Ovary (tissue), 9 donors: ENCODE measurements around the gene CEP131. TPM values are rescaled to one million over a fixed set of nuclear protein-coding genes. Genes with fewer than 3 reads are reported as not detected.

ENCODE experiments used
- DNase-seq, 5 donors: peaks; one replicate each; pipeline ENCODE4 v3.0.0-alpha.2; 2019 to 2020
- H3K27ac ChIP-seq, 2 donors: fragments of 200-600 bp; one replicate each; pipeline versions ENCODE4 v1.5.1 to v1.8.0; 2019 to 2022
- H3K27me3 ChIP-seq: fragments of 200-600 bp; one replicate; pipeline ENCODE4 v1.8.0; 2022
- H3K36me3 ChIP-seq: fragments of 200-600 bp; sonication (generic); one replicate; pipeline ENCODE4 v1.5.1; 2019
- H3K4me1 ChIP-seq: one replicate; pipeline ENCODE4 v1.8.1; 2013; ENCODE audit warnings: mild to moderate bottlenecking, moderate library complexity; ENCODE audit not compliant: insufficient read depth
- H3K4me3 ChIP-seq: fragments of 200-600 bp; sonication (generic); one replicate; pipeline ENCODE4 v1.5.1; 2017
- H3K9me3 ChIP-seq, 2 donors: fragments of 200-600 bp in 1 of 2; sonication (generic) in 1 of 2; one replicate each; pipeline versions ENCODE4 v1.5.1 to v1.8.1; 2013 to 2019; ENCODE audit warnings: mild to moderate bottlenecking in 1 of 2, moderate library complexity in 1 of 2
- EP300 ChIP-seq: sonication (generic); formaldehyde crosslinking; IDR thresholded peaks from one replicate; pipeline ENCODE4 v1.6.1; 2017; ENCODE audit warnings: antibody characterized with exemption
- POLR2A ChIP-seq: fragments of 450-650 bp; IDR thresholded peaks from one replicate; pipeline ENCODE4 v1.6.1; 2017; ENCODE audit warnings: antibody characterized with exemption, mild to moderate bottlenecking, moderate library complexity
- WGBS, 3 donors: extraction: QIAGEN DNeasy Blood & Tissue Kit in 1 of 3; methylation state at CpG; one replicate each; pipeline versions ENCODE4 v1.1.5 to v1.1.7; 2013 to 2017; 5-methylcytosine and 5-hydroxymethylcytosine counted together
- intact Hi-C, 4 donors: fragments of 100-400 bp; cut with DNase I; formaldehyde crosslinking; loops; one replicate each; pipeline versions ENCODE4 v1.11.0 to v1.15.1; 2022 to 2023
- polyA plus RNA-seq, 2 donors: library from polyadenylated mRNA; stranded (reverse); fragments of 200-250 nt in 1 of 2; fragments of 350-450 nt in 1 of 2; fragmentation: Illumina TruSeq in 1 of 2; extraction: RNeasy Lipid Tissue Mini Kit (QIAGEN cat#74804) in 1 of 2; gene quantifications; one replicate each; pipeline ENCODE4 v1.2.3, GENCODE V29; 2013 to 2014
- total RNA-seq, 7 donors: library from RNA; depleted of rRNA in 2 of 7; stranded (reverse); fragments of >200 nt in 2 of 7; fragmentation: NEBNext Ultra II Directional in 3 of 7; extraction: Animal tissue kit (Norgen Biotek cat#: 25700) in 3 of 7; gene quantifications; one replicate each; pipeline versions ENCODE4 v1.1.0 to v1.2.4, GENCODE V29; 2016 to 2023
- TF ChIP-seq, protein P1 (sequence below), 3 donors: fragments of 450-650 bp in 2 of 3; fragments of 200-600 bp in 1 of 3; IDR thresholded peaks; one replicate each; pipeline versions ENCODE4 v1.5.1 to v1.8.0; 2016 to 2022; ENCODE audit warnings: antibody characterized with exemption in 3 of 3, mild to moderate bottlenecking in 1 of 3
- donor health status: DM: no; HTN: no; CAD: no; lungs with moderate emphysema.
- donor health status: DM: no; HTN: no; CAD: no.
- donor health status: Bipolar disorder and iron deficiency.
- donor health status: DM: yes; HTN: yes; CAD: no.
- donor health status: DM: no; HTN: no; CAD: no.
- donor health status: DM: yes; HTN: yes; CAD: no.

Gene CEP131
- total and polyA plus RNA-seq, 9 donors: 0.22 to 10.7 (median 8.8) TPM

DNA sequence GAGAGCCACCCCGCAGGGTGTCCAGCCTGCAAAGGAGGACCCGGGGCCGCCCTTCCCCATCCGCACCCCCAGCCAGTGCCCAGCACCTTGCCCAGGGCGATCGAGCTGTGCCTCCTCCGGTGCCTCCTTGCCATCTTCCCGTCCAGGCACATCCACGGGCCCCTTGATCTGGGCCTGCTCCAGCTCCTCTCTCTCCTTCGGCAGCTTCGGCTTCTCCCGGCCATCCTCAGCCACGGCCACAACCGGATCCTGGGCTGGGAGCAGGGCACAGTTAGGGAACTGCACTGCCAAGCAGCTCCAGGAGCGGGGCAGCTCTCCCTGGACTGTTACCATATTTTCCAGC lies 30.2 kb upstream of the CEP131 start:
- intact Hi-C loops: loop anchor here (2.0 to 10.0 kb wide), 4 partner anchors 232 to 352 kb away; no protein-coding TSS in a partner anchor
- no peaks in the 10 kb centered on the region for H3K36me3 ChIP-seq
- DNase-seq: no peak

DNA sequence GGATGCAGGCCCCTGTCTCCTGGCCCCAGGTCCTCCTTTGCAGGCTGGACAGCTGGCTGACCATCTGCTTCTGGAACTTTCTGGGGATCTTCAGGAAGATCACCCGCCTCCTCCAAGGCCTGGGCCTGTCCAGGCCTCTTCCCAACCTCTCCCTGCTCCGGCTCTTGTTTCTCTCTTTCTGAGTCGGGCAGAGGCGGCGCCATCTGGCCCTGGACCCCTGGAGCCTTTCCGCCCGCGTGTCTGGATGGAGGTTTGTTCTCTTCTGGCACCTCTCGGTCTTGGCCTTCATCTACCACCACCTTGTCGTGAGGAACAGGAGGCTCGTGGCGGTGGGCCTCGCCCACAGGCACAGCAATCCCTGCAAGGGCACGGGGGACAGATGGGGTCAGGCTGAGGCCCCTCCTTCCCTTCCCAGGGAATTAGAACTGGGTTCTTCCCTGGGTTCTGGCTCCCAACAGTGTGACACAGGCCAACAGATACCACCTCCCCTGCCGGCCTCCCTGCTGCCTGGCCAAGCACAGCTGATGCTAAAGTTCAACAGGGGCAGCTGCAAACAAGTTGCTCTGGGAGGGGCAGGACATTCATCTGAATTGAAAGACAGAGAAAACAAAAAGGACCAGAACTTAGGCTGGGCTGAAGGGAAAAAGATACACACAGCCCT lies 29.7 kb upstream of the CEP131 start:
- no peak overlapping the region for H3K27ac ChIP-seq
- TF ChIP-seq, protein P1, sequence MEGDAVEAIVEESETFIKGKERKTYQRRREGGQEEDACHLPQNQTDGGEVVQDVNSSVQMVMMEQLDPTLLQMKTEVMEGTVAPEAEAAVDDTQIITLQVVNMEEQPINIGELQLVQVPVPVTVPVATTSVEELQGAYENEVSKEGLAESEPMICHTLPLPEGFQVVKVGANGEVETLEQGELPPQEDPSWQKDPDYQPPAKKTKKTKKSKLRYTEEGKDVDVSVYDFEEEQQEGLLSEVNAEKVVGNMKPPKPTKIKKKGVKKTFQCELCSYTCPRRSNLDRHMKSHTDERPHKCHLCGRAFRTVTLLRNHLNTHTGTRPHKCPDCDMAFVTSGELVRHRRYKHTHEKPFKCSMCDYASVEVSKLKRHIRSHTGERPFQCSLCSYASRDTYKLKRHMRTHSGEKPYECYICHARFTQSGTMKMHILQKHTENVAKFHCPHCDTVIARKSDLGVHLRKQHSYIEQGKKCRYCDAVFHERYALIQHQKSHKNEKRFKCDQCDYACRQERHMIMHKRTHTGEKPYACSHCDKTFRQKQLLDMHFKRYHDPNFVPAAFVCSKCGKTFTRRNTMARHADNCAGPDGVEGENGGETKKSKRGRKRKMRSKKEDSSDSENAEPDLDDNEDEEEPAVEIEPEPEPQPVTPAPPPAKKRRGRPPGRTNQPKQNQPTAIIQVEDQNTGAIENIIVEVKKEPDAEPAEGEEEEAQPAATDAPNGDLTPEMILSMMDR (IDR thresholded peaks at IDR 0.05): no peak
- no peak for TF ChIP-seq EP300
- no peak for TF ChIP-seq POLR2A
- H3K36me3 ChIP-seq: no peaks in the 10 kb centered on the region
- peaks cover 3% of the 10 kb centered on the region for H3K4me1 ChIP-seq
- intact Hi-C loops: loop anchor here (2.0 to 10.0 kb wide), 4 partner anchors 232 to 352 kb away; no protein-coding TSS in a partner anchor
- H3K9me3 ChIP-seq: no peaks in the 10 kb centered on the region
- H3K4me3 ChIP-seq: no peak overlapping the region
- DNase-seq: no peak
- no peaks in the 10 kb centered on the region for H3K27me3 ChIP-seq
- 85 to 86% (median 85%) methylated on average over 15 of the region's 15 CpGs for WGBS, 3 donors

More for the DNA sequence above, 30.2 kb upstream of the CEP131 start:
- 70 to 74% (median 72%) methylated on average over 15 of the region's 15 CpGs for WGBS, 3 donors
- no peak for TF ChIP-seq POLR2A
- TF ChIP-seq, protein P1 (IDR thresholded peaks at IDR 0.05): no peak
- TF ChIP-seq EP300: no peak
- no peaks in the 10 kb centered on the region for H3K27me3 ChIP-seq
- no peaks in the 10 kb centered on the region for H3K9me3 ChIP-seq
- no peak overlapping the region for H3K27ac ChIP-seq
- H3K4me1 ChIP-seq: peaks cover 3% of the 10 kb centered on the region
- no peak overlapping the region for H3K4me3 ChIP-seq

DNA sequence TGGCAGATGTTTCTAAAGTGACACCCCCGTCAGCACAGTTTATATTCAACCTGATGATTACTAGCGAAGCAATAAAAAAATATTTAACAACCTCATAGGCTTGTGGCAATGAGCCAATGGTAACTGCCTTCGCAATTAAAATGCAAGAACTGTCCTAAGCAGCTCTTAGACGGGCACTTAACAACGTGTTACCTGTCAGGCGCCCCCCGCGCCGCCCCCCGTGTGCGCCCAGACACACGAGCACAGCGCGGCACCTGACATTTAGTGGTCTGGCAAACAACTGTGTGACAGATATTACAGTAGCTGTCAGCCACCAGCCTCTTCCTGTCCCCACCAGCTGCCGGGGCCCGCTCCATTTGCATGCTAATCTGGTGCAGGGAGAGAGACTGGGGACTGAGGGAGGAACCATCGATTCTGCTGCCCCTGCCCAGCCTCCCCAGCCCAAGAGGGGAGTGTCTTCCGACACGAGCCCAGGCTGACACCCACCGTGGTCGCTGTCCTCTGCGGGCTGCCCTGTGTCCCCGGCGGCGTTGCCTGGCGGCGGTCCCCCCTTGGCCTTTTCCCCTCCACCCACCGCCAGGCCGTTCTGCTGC lies 29.0 kb upstream of the CEP131 start:
- Histone ChIP-seq H3K4me1 (peaks cover 3% of the 10 kb centered on the region), H3K9me3 (no peaks in the 10 kb centered on the region), H3K27me3 (no peaks in the 10 kb centered on the region), H3K4me3 (no peak overlapping the region), H3K36me3 (no peaks in the 10 kb centered on the region), H3K27ac (no peak overlapping the region)
- DNase-seq: no peak
- intact Hi-C loops: loop anchor here (2.0 to 10.0 kb wide), 4 partner anchors 233 to 353 kb away; no protein-coding TSS in a partner anchor
- WGBS, 3 donors: 84 to 86% (median 86%) methylated on average over 29 of the region's 29 CpGs
- TF ChIP-seq, protein P1 (IDR thresholded peaks at IDR 0.05): no peak
- TF ChIP-seq POLR2A (no peak), EP300 (no peak)

DNA sequence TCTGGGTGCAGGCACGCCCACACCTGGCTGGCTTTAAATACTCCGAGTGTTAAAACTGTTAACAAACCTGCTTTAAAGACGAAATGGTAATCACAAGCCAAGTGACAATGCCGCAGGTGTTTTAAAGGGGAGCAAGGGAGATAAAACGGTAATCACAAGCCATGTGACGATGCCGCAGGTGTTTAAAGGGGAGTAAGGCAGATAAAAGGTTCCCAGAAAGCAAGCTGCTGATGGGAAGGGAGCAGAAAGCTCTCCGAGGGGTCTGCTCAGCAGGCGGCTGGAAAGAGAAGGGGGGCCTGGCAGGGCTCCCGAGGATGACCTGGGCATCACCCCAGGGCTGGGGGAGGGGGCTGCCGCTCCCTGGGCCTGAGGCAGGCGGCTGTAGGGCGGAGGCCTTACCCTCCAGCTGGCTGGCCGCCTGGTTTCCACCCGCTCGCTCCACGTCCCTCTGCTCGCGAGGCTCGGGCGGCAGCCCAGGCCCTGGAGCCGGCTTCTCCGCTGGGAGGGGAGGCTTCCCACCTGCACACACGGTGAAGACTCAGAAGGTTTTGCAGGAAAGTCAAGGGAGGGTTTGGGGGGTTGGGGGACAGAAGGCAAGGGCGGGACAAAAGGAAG lies 28.4 kb upstream of the CEP131 start:
- 76 to 81% (median 79%) methylated on average over 25 of the region's 25 CpGs for WGBS, 3 donors
- Histone ChIP-seq H3K27ac (no peak overlapping the region), H3K9me3 (no peaks in the 10 kb centered on the region), H3K27me3 (no peaks in the 10 kb centered on the region), H3K36me3 (no peaks in the 10 kb centered on the region), H3K4me3 (no peak overlapping the region), H3K4me1 (peaks cover 3% of the 10 kb centered on the region)
- intact Hi-C loops: loop anchor here (5.0 to 10.0 kb wide), 2 partner anchors 351 to 354 kb away; no protein-coding TSS in a partner anchor
- TF ChIP-seq, protein P1 (IDR thresholded peaks at IDR 0.05): no peak
- TF ChIP-seq EP300: no peak
- TF ChIP-seq POLR2A: no peak
- no peak for DNase-seq
